Mammary epithelial cell (primary cell): Measurements from ENCODE around the gene PROB1.

Source experiments
- CTCF ChIP-seq, 2 donors: IDR thresholded peaks in 1 of 2; conservative IDR thresholded peaks in 1 of 2; 2 replicates each; pipeline ENCODE4 v1.5.1; 2011 to 2012; ENCODE audit warnings: inconsistent platforms in 2 of 2, low read length in 2 of 2, mild to moderate bottlenecking in 2 of 2, control low read depth in 1 of 2, low read depth in 1 of 2; ENCODE audit not compliant: insufficient read depth in 1 of 2; ENCODE audit errors: extremely low read depth in 1 of 2
- EZH2 ChIP-seq: IDR thresholded peaks from 2 replicates; pipeline ENCODE4 v1.6.1; 2012; ENCODE audit warnings: low read length, inconsistent platforms, borderline replicate concordance

GRCh38 chr5:139377226-139377625 is 17.7 kb downstream of the PROB1 start:
- no peak for TF ChIP-seq EZH2
- no peak for TF ChIP-seq CTCF (conservative IDR thresholded peaks at IDR 0.05 in 1 of 2, IDR thresholded peaks at IDR 0.05 in 1 of 2; ENCODE audit: extremely low read depth in 1 of 2, insufficient read depth in 1 of 2, low read depth in 1 of 2, low read length in 2 of 2)
